GM13976 (cell line): ENCODE results near the gene VWA3B.
"Not testable (repeated sequence)": the region's sequence is repeated elsewhere in the genome, so short reads cannot be mapped to it uniquely, and the experiment has no call there.

Experiments
- DNase-seq: peaks from one replicate; pipeline ENCODE4 v3.0.0; 2012; ENCODE audit warnings: low spot score
- CTCF ChIP-seq: IDR thresholded peaks from 2 replicates; pipeline ENCODE4 v1.5.1; 2012; ENCODE audit warnings: borderline replicate concordance, mild to moderate bottlenecking; ENCODE audit not compliant: insufficient read depth; ENCODE audit errors: extremely low read depth, missing control alignments, control extremely low read depth
- in situ Hi-C: fragments of 300-500 bp; cut with MboI; formaldehyde crosslinking; loops from one replicate; pipeline ENCODE4 v1.12.0; 2022; ENCODE audit warnings: low sequenced_read_pairs, mixed read lengths, inconsistent platforms; ENCODE audit not compliant: unreplicated experiment

Gene VWA3B

GRCh38 chr2:98145070-98145469, 58.1 kb downstream of the VWA3B start:
- no peak for TF ChIP-seq CTCF
- in situ Hi-C loops: no loop called here
- no peak for DNase-seq

- in situ Hi-C loops, DNase-seq: not testable (repeated sequence)
Measured at GRCh38 chr2:98147900-98148299, 60.9 kb downstream of the VWA3B start.

- no peak for DNase-seq
- in situ Hi-C loops: no loop called here
- TF ChIP-seq CTCF: no peak
Measured at GRCh38 chr2:98148595-98149332, 61.8 kb downstream of the VWA3B start.

- no peak for DNase-seq
Measured at GRCh38 chr2:98149333-98149697, 62.3 kb downstream of the VWA3B start.

GRCh38 chr2:98153481-98153880, 66.5 kb downstream of the VWA3B start:
- no peak for TF ChIP-seq CTCF
- DNase-seq: no peak
- in situ Hi-C loops: no loop called here

More at GRCh38 chr2:98149333-98149697, 62.3 kb downstream of the VWA3B start:
- in situ Hi-C loops: no loop called here
- TF ChIP-seq CTCF: no peak

GRCh38 chr2:98155291-98155690, 68.3 kb downstream of the VWA3B start:
- DNase-seq: no peak
- in situ Hi-C loops: no loop called here
- TF ChIP-seq CTCF: no peak

GRCh38 chr2:98155716-98156115, 68.7 kb downstream of the VWA3B start:
- in situ Hi-C loops: no loop called here
- DNase-seq: no peak
- no peak for TF ChIP-seq CTCF
